ENCODE data around the gene CARD9. TPM values are rescaled to one million over a fixed set of nuclear protein-coding genes. Genes with fewer than 3 reads are reported as not detected.

The CARD9 gene
- total RNA-seq, 1 experiment from 2014 or later = 1.7 TPM

DNA sequence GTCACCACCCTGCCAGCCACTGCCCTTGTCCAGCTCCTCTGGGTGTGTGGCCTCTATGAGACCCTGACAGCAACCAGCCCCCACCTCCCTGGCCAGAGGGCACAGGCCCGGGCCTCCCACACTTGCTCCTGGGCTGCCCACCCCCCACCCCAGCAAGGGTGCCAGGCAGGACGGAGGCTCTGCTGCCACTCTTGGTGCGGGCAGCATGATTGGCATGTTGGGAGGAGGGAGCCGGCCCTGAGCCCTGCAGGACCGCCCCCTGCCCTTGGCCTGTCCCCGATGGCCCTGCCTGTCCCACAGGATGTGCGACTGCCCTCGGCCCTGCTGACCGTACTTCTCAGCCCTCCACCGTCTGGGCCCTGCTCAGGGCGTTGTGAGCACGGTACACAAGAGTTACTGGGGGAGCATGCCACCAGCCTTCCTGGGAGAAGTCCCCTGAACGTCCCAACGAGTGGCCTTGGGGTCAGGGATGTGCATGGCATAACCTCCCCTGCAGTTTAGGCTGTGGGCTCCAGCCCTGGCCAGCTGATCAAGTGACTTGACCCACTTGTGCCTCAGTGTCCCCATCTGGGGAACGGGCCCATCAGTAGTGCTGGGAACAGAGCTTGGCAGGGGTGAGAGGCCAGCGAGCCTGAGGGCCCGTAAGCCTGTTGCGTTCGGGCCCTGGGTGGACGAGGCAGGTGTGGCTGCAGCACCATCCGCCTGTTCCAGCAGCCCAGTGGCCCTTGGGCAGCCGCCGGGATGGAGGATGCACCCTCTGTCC is 30.2 kb downstream of the CARD9 start:
- no peak overlapping the region for H3K27ac ChIP-seq (ENCODE audit: low read length)
- intact Hi-C loops (cut with micrococcal nuclease; ENCODE audit: unreplicated experiment) = no loop called here
- POLR2A ChIA-PET = no interaction called here
- TF ChIP-seq, protein P1, sequence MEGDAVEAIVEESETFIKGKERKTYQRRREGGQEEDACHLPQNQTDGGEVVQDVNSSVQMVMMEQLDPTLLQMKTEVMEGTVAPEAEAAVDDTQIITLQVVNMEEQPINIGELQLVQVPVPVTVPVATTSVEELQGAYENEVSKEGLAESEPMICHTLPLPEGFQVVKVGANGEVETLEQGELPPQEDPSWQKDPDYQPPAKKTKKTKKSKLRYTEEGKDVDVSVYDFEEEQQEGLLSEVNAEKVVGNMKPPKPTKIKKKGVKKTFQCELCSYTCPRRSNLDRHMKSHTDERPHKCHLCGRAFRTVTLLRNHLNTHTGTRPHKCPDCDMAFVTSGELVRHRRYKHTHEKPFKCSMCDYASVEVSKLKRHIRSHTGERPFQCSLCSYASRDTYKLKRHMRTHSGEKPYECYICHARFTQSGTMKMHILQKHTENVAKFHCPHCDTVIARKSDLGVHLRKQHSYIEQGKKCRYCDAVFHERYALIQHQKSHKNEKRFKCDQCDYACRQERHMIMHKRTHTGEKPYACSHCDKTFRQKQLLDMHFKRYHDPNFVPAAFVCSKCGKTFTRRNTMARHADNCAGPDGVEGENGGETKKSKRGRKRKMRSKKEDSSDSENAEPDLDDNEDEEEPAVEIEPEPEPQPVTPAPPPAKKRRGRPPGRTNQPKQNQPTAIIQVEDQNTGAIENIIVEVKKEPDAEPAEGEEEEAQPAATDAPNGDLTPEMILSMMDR (IDR thresholded peaks at IDR 0.05) = no peak
- TF ChIP-seq TCF7L2 (IDR thresholded peaks at IDR 0.05; ENCODE audit: low read depth, low read length) (no peak), POLR2AphosphoS5 (IDR thresholded peaks at IDR 0.05; ENCODE audit: low read depth, low read length) (no peak), SIN3A (IDR thresholded peaks at IDR 0.05; ENCODE audit: borderline replicate concordance, insufficient read depth, low read depth, low read length) (no peak)
- TF ChIP-seq, protein P2, sequence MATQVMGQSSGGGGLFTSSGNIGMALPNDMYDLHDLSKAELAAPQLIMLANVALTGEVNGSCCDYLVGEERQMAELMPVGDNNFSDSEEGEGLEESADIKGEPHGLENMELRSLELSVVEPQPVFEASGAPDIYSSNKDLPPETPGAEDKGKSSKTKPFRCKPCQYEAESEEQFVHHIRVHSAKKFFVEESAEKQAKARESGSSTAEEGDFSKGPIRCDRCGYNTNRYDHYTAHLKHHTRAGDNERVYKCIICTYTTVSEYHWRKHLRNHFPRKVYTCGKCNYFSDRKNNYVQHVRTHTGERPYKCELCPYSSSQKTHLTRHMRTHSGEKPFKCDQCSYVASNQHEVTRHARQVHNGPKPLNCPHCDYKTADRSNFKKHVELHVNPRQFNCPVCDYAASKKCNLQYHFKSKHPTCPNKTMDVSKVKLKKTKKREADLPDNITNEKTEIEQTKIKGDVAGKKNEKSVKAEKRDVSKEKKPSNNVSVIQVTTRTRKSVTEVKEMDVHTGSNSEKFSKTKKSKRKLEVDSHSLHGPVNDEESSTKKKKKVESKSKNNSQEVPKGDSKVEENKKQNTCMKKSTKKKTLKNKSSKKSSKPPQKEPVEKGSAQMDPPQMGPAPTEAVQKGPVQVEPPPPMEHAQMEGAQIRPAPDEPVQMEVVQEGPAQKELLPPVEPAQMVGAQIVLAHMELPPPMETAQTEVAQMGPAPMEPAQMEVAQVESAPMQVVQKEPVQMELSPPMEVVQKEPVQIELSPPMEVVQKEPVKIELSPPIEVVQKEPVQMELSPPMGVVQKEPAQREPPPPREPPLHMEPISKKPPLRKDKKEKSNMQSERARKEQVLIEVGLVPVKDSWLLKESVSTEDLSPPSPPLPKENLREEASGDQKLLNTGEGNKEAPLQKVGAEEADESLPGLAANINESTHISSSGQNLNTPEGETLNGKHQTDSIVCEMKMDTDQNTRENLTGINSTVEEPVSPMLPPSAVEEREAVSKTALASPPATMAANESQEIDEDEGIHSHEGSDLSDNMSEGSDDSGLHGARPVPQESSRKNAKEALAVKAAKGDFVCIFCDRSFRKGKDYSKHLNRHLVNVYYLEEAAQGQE (IDR thresholded peaks at IDR 0.05; ENCODE audit: insufficient read depth in 1 of 2, low read depth in 2 of 2, low read length in 1 of 2) = no peak
- DNase-seq (ENCODE audit: low read depth, low spot score) = no peak
- no peaks in the 10 kb centered on the region for H3K9me3 ChIP-seq (ENCODE audit: control insufficient read depth, insufficient read depth, low read depth, low read length)
- no peak overlapping the region for H3K4me3 ChIP-seq (ENCODE audit: low read depth in 2 of 2, low read length in 2 of 2)
- BruUV-seq (replicated peaks) = no TSS peak
- ATAC-seq = no peak
- no peaks in the 10 kb centered on the region for H3K36me3 ChIP-seq (ENCODE audit: control insufficient read depth, insufficient read depth, low read length)
- in situ Hi-C loops (cut with HindIII; ENCODE audit: low pct_unique_long_range_greater_than_20kb, low sequenced_read_pairs) = no loop called here
- CTCF ChIA-PET = no interaction called here
- H3K4me1 ChIP-seq (ENCODE audit: control insufficient read depth, insufficient read depth, low read length) = peaks cover 4% of the 10 kb centered on the region
- H3K27me3 ChIP-seq (ENCODE audit: control insufficient read depth, insufficient read depth, low read length) = no peaks in the 10 kb centered on the region

DNA sequence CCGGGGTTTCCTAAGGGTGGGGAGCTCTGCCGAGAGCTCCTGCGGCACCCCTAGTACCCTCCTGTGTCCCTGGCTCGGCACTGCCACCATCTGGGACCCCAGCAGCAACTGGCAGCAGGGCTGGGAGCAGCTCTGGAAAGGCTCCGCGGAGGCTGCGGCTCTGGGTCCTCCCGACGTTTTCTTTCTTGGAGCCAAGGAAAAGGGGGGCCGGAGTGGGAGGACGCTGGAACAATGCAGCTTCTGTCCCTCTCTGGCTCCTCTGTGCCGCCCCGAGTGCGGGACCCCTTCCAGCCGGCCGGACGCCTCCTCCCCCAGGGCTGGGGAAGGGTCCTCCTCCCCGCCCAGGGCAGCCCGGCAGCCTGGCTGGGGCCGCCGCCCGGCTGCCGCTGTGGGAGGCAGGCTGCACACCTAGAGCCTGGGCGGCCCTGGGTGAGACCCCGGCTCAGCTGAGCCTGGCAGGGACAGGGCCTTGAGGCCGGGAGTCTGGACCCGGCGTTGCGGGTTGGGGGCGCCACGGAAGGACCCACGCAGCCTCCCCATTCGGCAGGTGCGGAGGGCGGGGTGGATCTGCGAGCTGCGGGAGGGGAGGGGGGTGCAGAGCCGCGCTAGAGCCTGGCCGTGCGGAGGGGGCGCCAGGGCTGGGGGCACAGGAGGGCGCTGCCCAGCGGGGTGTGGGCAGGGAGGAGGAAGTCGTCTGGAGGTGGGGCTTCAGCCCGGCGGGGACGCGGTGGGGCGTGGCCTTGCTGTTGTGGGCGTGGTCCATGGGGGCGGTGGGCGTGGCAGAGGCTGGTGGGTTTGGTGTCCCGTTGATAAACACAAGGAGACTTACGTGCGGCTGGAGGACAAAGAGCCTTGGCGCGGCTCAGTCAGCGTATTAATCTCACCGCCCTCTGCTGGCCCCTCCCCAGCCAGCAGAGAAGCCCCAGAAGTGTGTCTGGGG is 31.0 kb downstream of the CARD9 start:
- no peak overlapping the region for H3K27ac ChIP-seq (ENCODE audit: low read length)
- intact Hi-C loops (cut with micrococcal nuclease; ENCODE audit: unreplicated experiment) (no loop called here), in situ Hi-C loops (cut with HindIII; ENCODE audit: low pct_unique_long_range_greater_than_20kb, low sequenced_read_pairs) (no loop called here)
- H3K27me3 ChIP-seq (ENCODE audit: control insufficient read depth, insufficient read depth, low read length) = no peaks in the 10 kb centered on the region
- H3K4me3 ChIP-seq (ENCODE audit: low read depth in 2 of 2, low read length in 2 of 2) = no peak overlapping the region
- TF ChIP-seq, protein P2 (IDR thresholded peaks at IDR 0.05; ENCODE audit: insufficient read depth in 1 of 2, low read depth in 2 of 2, low read length in 1 of 2) = no peak
- TF ChIP-seq, protein P1 (IDR thresholded peaks at IDR 0.05) = no peak
- no peak for TF ChIP-seq TCF7L2 (IDR thresholded peaks at IDR 0.05; ENCODE audit: low read depth, low read length)
- POLR2A ChIA-PET = no interaction called here
- DNase-seq (ENCODE audit: low read depth, low spot score) (no peak), ATAC-seq (peak; percentile 22; the same call in 1 of the 2 replicates)
- peaks cover 4% of the 10 kb centered on the region for H3K4me1 ChIP-seq (ENCODE audit: control insufficient read depth, insufficient read depth, low read length)
- no peaks in the 10 kb centered on the region for H3K36me3 ChIP-seq (ENCODE audit: control insufficient read depth, insufficient read depth, low read length)
- no peaks in the 10 kb centered on the region for H3K9me3 ChIP-seq (ENCODE audit: control insufficient read depth, insufficient read depth, low read depth, low read length)
- CTCF ChIA-PET = interaction anchor here (0.7 kb wide), 1 partner anchor 12 kb away, joined by 3 read pairs; no protein-coding TSS in a partner anchor
- BruUV-seq (replicated peaks) = no TSS peak
